GM23338 (cell line): ENCODE data around the gene CNTNAP2. TPM values are rescaled to one million over a fixed set of nuclear protein-coding genes. Genes with fewer than 3 reads are reported as not detected.

ENCODE experiments used
- ATAC-seq: fragments of 200-7000 bp; cut with Tn5 transposase; 3 replicates; pipeline ENCODE4 v1.9.1; 2020
- DNase-seq: peaks from one replicate; pipeline ENCODE4 v3.0.0-alpha.2; 2015; ENCODE audit warnings: low spot score
- H2AFZ ChIP-seq: fragments of 200-600 bp; sonication (generic); 2 replicates; pipeline ENCODE4 v1.8.0; 2016; ENCODE audit warnings: antibody characterized with exemption, mild to moderate bottlenecking, moderate library complexity
- H3F3A ChIP-seq: fragments of 200-600 bp; sonication (generic); replicated peaks from 2 replicates; pipeline ENCODE4 v1.8.0; 2017; ENCODE audit warnings: antibody characterized with exemption, mixed run types, low read depth
- H3K27ac ChIP-seq: fragments of 200-600 bp; sonication (generic); 2 replicates; pipeline ENCODE4 v1.6.1; 2016; ENCODE audit warnings: low read depth
- H3K27me3 ChIP-seq: fragments of 200-600 bp; sonication (generic); 2 replicates; pipeline ENCODE4 v1.8.0; 2016; ENCODE audit warnings: mild to moderate bottlenecking, mixed run types, moderate library complexity; ENCODE audit not compliant: insufficient read depth
- H3K36me3 ChIP-seq: fragments of 200-600 bp; sonication (generic); 2 replicates; pipeline ENCODE4 v1.8.0; 2016; ENCODE audit warnings: mild to moderate bottlenecking; ENCODE audit not compliant: insufficient read depth
- H3K4me1 ChIP-seq: fragments of 200-600 bp; sonication (generic); 2 replicates; pipeline ENCODE4 v1.8.0; 2016; ENCODE audit warnings: mild to moderate bottlenecking, moderate library complexity; ENCODE audit not compliant: insufficient read depth
- H3K4me2 ChIP-seq: fragments of 200-600 bp; sonication (generic); 2 replicates; pipeline ENCODE4 v1.7.1; 2017; ENCODE audit warnings: mixed run types
- H3K4me3 ChIP-seq: fragments of 200-600 bp; sonication (generic); 2 replicates; pipeline ENCODE4 v1.6.1; 2016; ENCODE audit warnings: mixed run types
- H3K79me2 ChIP-seq: fragments of 200-600 bp; sonication (generic); replicated peaks from 2 replicates; pipeline ENCODE4 v1.8.0; 2017; ENCODE audit warnings: mild to moderate bottlenecking; ENCODE audit not compliant: insufficient read depth
- H3K9me2 ChIP-seq: fragments of 200-600 bp; sonication (generic); 2 replicates; pipeline ENCODE4 v1.8.0; 2017; ENCODE audit not compliant: insufficient read depth
- H4K20me1 ChIP-seq: fragments of 200-600 bp; sonication (generic); replicated peaks from 2 replicates; pipeline ENCODE4 v1.8.0; 2017; ENCODE audit warnings: mild to moderate bottlenecking; ENCODE audit not compliant: insufficient read depth
- H3K27ac Mint-ChIP-seq: 2 replicates; pipeline ENCODE4 v1.8.0; 2020; ENCODE audit warnings: inconsistent platforms, mild to moderate bottlenecking, moderate library complexity, mixed read lengths
- H3K27me3 Mint-ChIP-seq: 3 replicates; pipeline ENCODE4 v1.8.0; 2022; ENCODE audit warnings: low read depth, mild to moderate bottlenecking, moderate library complexity, mixed read lengths, inconsistent platforms; ENCODE audit not compliant: insufficient read depth, poor library complexity
- H3K36me3 Mint-ChIP-seq: 3 replicates; pipeline ENCODE4 v1.8.0; 2021; ENCODE audit warnings: low read depth, mild to moderate bottlenecking, inconsistent platforms, moderate library complexity, mixed read lengths
- H3K4me1 Mint-ChIP-seq: 3 replicates; pipeline ENCODE4 v1.8.0; 2020; ENCODE audit warnings: mild to moderate bottlenecking, inconsistent platforms, mixed read lengths
- H3K4me3 Mint-ChIP-seq: 3 replicates; pipeline ENCODE4 v1.8.0; 2021; ENCODE audit warnings: moderate library complexity, mild to moderate bottlenecking, inconsistent platforms, mixed read lengths
- H3K9me3 Mint-ChIP-seq: 3 replicates; pipeline ENCODE4 v1.8.0; 2020; ENCODE audit warnings: moderate library complexity, mild to moderate bottlenecking, inconsistent platforms, mixed read lengths
- ETS1 ChIP-seq: IDR thresholded peaks from 2 replicates; pipeline ENCODE4 v1.6.1; 2016; ENCODE audit warnings: antibody characterized with exemption
- EZH2phosphoT487 ChIP-seq: fragments of 200-600 bp; sonication (generic); IDR thresholded peaks from one replicate; pipeline ENCODE4 v1.8.1; 2018; ENCODE audit warnings: antibody characterized with exemption; ENCODE audit not compliant: unreplicated experiment
- JUNB ChIP-seq: IDR thresholded peaks from one replicate; pipeline ENCODE4 v1.6.1; 2016; ENCODE audit warnings: antibody characterized with exemption; ENCODE audit not compliant: unreplicated experiment
- NANOG ChIP-seq: IDR thresholded peaks from 2 replicates; pipeline ENCODE4 v1.6.1; 2016; ENCODE audit warnings: antibody characterized with exemption, borderline replicate concordance
- POLR2AphosphoS5 ChIP-seq: IDR thresholded peaks from 2 replicates; pipeline ENCODE4 v1.6.1; 2016; ENCODE audit warnings: antibody characterized with exemption, low read depth
- REST ChIP-seq: IDR thresholded peaks from one replicate; pipeline ENCODE4 v1.6.1; 2018; ENCODE audit warnings: antibody characterized with exemption; ENCODE audit not compliant: unreplicated experiment
- STAT1 ChIP-seq: IDR thresholded peaks from one replicate; pipeline ENCODE4 v1.6.1; 2016; ENCODE audit warnings: antibody characterized with exemption; ENCODE audit not compliant: unreplicated experiment
- ZNF114 ChIP-seq: fragments of 250-450 bp; sonication (Bioruptor Pico); IDR thresholded peaks from 2 replicates; pipeline ENCODE4 v1.5.0; 2020; ENCODE audit warnings: mild to moderate bottlenecking, moderate library complexity
- ZNF331 ChIP-seq: fragments of 250-450 bp; sonication (Bioruptor Pico); IDR thresholded peaks from 2 replicates; pipeline ENCODE4 v1.5.0; 2020; ENCODE audit warnings: low read depth, mild to moderate bottlenecking, moderate library complexity
- ZNF462 ChIP-seq: fragments of 250-450 bp; sonication (Bioruptor Pico); IDR thresholded peaks from 2 replicates; pipeline ENCODE4 v1.5.0; 2020; ENCODE audit warnings: mild to moderate bottlenecking, moderate library complexity
- polyA plus RNA-seq: library from polyadenylated mRNA; unstranded; fragments of >200 nt; fragmentation: Nextera tagmentation; extraction: Ambion mirVana; gene quantifications from 2 replicates; pipeline ENCODE4 v1.2.1, GENCODE V29; 2016
- total RNA-seq: library from RNA; depleted of rRNA; stranded (reverse); fragments of >200 nt; shearing (Covaris generic); gene quantifications from 2 replicates; pipeline ENCODE4 v1.2.3, GENCODE V29; 2014

Gene CNTNAP2
- total and polyA plus RNA-seq, 2 experiments from 2014 or later, result 38.2 to 61.3 TPM

GRCh38 chr7:147563669-147564068 lies 1447.1 kb downstream of the CNTNAP2 start (continued):
- TF ChIP-seq ZNF462 (CRISPR knock-in tag) (no peak), REST (no peak), ZNF114 (CRISPR knock-in tag) (no peak)

- H3K4me3 ChIP-seq, result no peak overlapping the region
- H3K27me3 ChIP-seq, result no peaks in the 10 kb centered on the region
- peak; percentile 56 for DNase-seq
- TF ChIP-seq EZH2phosphoT487 (no peak), ZNF331 (CRISPR knock-in tag) (no peak), POLR2AphosphoS5 (no peak), JUNB (no peak), ZNF114 (CRISPR knock-in tag) (no peak), ETS1 (no peak), NANOG (no peak), REST (no peak), STAT1 (no peak)
These were observed 1448.3 kb downstream of the CNTNAP2 start for GRCh38 chr7:147564786-147565476.

More at GRCh38 chr7:147564786-147565476, 1448.3 kb downstream of the CNTNAP2 start:
- peaks cover 11% of the 10 kb centered on the region for H3K4me1 ChIP-seq
- H4K20me1 ChIP-seq, result no peaks in the 10 kb centered on the region
- H3K4me2 ChIP-seq, result no peak overlapping the region
- Mint-ChIP-seq H3K36me3 (peaks cover 7% of the 10 kb centered on the region; the same call in 2 of the 3 replicates), H3K4me3 (no peak overlapping the region), H3K27ac (peak overlapping the region; percentile 88), H3K4me1 (peaks cover 12% of the 10 kb centered on the region), H3K9me3 (peaks cover 12% of the 10 kb centered on the region), H3K27me3 (no peaks in the 10 kb centered on the region)
- ATAC-seq, result peak; percentile 67
- H3K9me2 ChIP-seq, result no peaks in the 10 kb centered on the region
- H3K36me3 ChIP-seq, result no peaks in the 10 kb centered on the region
- no peaks in the 10 kb centered on the region for H3K79me2 ChIP-seq
- H2AFZ ChIP-seq, result no peak overlapping the region
- no peak overlapping the region for H3K27ac ChIP-seq
- H3F3A ChIP-seq, result no peaks in the 10 kb centered on the region
